Stimulated activated CD4-positive, alpha-beta T cell treated with anti-CD3 and anti-CD28 coated beads, Interleukin-4, amount 100 ng/mL, for 1 hour (primary cell): Measurements from ENCODE around the gene KDM5D.

Experiments used
- DNase-seq: peaks from one replicate; pipeline ENCODE4 v3.0.0-alpha.2; 2020

The KDM5D gene

GRCh38 chrY:19744381-19745378 lies at the start of gene KDM5D:
Gene KDM5D (minus strand): TSS chrY:19744726. CDS start chrY:19744534, 192 bp downstream.
- DNase-seq: peak; percentile 59

DNA sequence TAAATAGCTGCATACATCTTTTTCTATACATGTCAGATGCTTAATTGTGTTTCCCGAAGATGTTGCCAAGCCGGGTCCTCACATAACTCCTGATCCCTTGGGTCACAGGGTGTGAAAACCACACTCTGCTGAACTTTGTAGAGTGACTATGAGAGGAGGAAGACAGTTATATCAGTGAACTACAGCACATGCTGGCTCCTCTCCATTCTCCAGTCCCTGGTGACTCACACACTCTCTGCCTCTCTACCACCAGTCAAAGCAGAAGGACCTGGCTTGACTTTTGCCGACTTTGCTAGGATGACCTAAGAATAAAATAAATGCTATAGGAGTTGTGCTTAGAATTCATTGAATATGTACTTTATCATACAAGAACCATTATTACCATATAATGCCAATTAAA lies 23.8 kb upstream of the KDM5D start:
- DNase-seq: no peak

GRCh38 chrY:19743331-19743730 lies 1.2 kb downstream of the KDM5D start:
- DNase-seq: no peak

DNA sequence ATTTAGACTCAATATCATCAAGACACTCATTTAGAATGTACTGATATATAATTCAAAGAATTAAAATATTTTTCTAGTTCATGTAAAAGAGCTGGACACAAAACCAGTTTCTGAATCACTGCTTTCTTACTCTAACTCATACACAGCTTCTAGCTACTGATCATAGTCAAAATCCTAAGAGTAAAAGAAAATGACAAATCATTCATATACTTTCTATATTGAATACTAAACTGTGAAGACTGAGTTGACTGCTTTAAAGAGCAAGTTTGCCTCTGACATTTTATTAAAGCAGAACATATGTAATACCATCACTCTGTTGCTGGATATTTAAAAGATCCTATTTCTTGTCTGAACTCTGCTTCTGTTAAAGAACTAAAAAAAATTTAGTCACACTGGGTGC lies 2.4 kb downstream of the KDM5D start:
- no peak for DNase-seq

DNA sequence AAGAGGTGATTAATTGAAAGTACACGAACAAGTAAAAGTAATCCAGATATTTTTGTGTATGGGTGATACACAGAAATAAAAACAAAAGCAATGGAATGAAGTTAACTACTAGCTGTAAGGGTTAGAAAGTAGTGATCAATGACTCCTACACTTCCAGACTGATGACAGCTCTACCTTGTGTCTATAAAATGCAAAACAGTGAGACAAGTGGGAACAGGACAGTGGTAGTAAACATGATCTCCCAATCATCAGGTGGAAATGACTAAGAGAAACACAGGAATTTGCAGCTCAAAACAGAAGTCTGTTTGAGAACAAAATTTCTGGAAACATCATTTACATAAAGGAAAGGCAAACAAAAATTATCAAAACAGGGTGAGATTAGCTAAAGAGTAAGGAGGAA lies 10.1 kb downstream of the KDM5D start:
- no peak for DNase-seq

- no peak for DNase-seq
Observed at GRCh38 chrY:19717950-19718349, 26.6 kb downstream of the KDM5D start.

GRCh38 chrY:19717146-19717545 lies 27.4 kb downstream of the KDM5D start:
- DNase-seq: no peak

- DNase-seq: no peak
Observed at GRCh38 chrY:19715226-19715625, 29.3 kb downstream of the KDM5D start.

GRCh38 chrY:19713430-19713829 lies 31.1 kb downstream of the KDM5D start:
- no peak for DNase-seq

DNA sequence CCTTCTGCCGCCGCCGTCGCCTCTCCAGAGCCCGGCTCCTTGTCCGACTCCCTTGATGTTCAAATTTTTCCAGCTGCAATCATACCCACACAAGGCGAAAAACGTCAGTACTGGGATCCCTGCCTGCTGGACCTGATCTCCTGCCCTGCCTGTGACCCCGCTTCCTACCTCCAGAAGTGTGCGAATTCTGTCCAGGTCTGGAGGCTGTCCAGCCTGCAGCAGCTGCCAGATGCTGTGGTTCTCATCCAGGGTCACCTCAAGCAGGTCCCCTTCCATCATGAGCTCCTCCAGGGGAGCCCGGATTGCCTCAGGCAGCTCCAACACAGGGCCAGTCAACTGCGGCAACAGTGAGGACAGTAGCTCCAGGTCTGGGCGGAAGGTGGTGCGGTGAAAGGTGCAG lies 38.3 kb downstream of the KDM5D start:
- DNase-seq: no peak

DNA sequence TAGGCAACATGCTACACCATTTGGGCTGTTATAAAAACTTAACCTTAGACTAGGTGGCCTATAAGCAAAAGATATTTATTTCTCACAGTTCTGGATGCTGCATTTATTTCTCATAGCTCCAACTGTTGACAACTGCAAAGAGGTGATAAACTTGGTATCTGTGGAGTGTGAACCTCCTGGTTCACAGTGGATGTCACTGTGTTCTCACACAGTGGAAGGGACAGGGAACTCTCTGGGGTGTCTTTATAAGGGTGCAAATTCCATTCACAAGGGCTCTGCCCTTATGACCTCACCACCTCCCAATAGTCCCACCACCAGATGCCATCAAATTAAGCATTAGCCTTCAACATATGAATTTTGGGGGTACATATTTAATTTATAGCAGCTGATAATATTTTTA lies 46.0 kb downstream of the KDM5D start:
- DNase-seq: no peak

GRCh38 chrY:19680821-19681220 lies 63.7 kb downstream of the KDM5D start:
- no peak for DNase-seq
